AG10803 (cell line): ENCODE data around the gene SUB1.
"Not testable (repeated sequence)": the region's sequence is repeated elsewhere in the genome, so short reads cannot be mapped to it uniquely, and the experiment has no call there.

Source experiments
- DNase-seq: peaks from one replicate; pipeline ENCODE4 v3.0.0; 2010; ENCODE audit warnings: low read depth
- H3K4me3 ChIP-seq: 2 replicates; pipeline ENCODE4 v1.5.1; 2011; ENCODE audit warnings: mild to moderate bottlenecking, low read length, control low read depth
- TF ChIP-seq, protein P1 (sequence below): conservative IDR thresholded peaks from 2 replicates; pipeline ENCODE4 v1.5.1; 2011; ENCODE audit warnings: mild to moderate bottlenecking, low read length, control low read depth, inconsistent platforms

SUB1 gene

DNA sequence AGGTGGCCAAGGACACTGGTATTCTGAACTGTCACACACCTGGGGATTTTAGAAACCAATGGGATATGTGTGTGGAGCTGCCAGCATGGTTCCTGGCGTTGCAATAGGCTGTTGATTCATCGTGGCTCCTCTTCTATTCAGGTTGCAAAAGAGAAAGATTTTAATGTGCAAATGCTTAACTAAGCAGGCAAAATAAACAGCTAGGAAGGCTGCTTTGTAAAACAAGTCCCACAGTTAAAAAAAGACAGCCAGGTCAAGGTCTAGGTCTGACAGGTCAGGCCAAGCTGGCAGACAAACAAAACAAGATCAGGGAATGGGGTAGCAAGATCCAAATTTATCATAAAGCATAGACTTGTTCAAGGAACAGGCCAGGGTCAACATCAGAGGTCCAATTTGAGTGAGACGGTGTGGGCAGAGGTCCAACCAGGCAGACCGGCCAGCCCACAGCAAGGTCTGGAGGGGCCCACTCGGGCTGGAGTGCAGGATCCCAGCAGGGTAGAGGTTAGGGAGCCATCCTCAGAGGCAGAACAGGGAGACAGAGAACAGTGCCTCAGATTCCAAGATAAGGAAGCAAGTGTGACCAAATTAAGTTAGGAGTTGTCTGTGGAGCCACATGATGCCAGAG, 45.6 kb downstream of the SUB1 start:
- no peak overlapping the region for H3K4me3 ChIP-seq
- TF ChIP-seq, protein P1, sequence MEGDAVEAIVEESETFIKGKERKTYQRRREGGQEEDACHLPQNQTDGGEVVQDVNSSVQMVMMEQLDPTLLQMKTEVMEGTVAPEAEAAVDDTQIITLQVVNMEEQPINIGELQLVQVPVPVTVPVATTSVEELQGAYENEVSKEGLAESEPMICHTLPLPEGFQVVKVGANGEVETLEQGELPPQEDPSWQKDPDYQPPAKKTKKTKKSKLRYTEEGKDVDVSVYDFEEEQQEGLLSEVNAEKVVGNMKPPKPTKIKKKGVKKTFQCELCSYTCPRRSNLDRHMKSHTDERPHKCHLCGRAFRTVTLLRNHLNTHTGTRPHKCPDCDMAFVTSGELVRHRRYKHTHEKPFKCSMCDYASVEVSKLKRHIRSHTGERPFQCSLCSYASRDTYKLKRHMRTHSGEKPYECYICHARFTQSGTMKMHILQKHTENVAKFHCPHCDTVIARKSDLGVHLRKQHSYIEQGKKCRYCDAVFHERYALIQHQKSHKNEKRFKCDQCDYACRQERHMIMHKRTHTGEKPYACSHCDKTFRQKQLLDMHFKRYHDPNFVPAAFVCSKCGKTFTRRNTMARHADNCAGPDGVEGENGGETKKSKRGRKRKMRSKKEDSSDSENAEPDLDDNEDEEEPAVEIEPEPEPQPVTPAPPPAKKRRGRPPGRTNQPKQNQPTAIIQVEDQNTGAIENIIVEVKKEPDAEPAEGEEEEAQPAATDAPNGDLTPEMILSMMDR, result no peak
- DNase-seq, result no peak

DNA sequence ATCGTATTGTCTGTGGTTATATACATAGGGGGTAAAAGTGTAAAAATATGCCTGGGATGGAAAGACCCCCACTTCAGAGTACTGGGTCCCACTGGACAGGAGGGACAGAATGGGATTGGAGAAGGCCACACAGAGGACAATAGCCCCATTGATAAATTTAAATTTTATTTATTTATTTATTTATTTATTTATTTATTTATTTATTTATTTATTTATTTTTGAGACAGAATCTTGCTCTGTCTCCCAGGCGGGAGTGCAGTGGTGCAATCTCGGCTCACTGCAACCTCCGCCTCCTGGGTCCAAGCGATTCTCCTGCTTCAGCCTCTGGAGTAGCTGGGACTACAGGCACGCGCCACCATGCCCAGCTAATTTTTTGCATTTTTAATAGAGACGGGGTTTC, 47.7 kb downstream of the SUB1 start:
- not testable (repeated sequence) for H3K4me3 ChIP-seq, DNase-seq

DNA sequence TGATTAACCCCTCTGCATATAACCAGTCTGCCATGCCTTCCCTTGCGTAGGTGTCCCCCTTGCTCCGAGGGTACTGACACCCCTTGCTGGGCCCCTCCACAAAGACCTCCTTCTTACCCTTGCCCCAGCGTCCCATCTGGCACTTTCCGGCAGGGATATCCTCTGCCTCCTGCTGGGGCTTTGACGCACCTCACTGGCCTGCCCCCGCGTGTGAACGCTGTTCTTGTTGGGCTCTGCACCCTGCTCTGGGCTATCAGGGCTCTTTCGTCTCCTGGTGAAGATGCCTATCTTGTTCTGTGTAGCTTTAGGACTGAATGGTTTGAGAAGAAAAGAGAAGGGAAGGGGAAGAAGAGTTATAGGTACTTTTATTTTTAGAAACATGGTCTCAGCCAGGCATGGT, 53.0 kb downstream of the SUB1 start:
- TF ChIP-seq, protein P1, result no peak
- H3K4me3 ChIP-seq, result no peak overlapping the region
- DNase-seq, result no peak

DNA sequence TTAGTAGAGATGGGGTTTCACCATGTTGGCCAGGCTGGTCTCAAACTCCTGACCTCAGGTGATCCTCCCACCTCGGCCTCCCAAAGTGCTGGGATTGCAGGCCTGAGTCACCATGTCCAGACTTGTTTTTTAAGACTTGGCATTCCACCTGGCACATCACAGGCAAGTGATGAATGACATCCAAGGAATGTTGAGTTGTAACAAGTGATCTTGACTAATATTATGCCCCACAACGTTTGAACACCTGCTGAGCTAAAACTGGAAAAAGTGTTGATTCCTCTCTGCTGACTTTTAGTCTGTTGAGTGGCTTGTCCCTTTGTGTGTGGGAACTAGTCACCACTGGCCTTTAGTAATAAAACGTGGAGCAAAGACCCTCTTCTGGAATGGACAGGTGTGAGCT, 54.6 kb downstream of the SUB1 start:
- TF ChIP-seq, protein P1, result no peak
- peak; percentile 17 for DNase-seq
- no peak overlapping the region for H3K4me3 ChIP-seq

DNA sequence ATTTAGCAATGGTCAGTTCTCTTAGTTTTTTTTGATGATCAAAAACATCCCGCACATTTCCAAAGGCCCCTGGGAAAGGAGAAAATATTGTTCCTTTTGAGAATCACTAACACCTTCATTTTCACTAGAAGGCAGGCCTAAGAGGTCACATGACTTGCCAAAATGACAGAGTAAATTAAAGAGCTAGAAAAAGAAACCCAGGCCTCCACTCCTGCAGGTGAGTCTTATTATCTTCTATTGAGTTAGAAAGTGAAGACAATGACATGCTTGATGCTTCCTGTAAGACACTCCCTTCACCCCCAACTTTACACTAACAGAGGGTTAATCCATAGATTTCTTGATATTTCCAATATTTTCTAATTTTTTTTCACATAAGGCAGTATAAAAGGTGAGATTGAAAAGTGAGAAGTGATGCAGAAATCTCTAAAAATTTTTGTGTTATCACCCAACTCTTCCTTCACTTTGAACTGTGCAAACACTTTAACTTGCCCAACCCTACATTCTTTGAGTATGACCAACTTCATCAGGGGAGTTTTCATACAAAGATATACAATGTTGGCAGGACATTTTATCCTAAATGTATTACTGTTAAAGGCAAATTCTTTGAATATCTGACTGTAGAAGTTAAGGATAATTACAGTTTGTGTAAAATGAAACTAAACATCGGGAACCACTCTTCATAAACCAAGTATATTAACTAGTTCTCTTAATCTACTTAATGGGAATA, 57.1 kb downstream of the SUB1 start:
- TF ChIP-seq, protein P1, result no peak
- DNase-seq, result peak; percentile 25
- no peak overlapping the region for H3K4me3 ChIP-seq

DNA sequence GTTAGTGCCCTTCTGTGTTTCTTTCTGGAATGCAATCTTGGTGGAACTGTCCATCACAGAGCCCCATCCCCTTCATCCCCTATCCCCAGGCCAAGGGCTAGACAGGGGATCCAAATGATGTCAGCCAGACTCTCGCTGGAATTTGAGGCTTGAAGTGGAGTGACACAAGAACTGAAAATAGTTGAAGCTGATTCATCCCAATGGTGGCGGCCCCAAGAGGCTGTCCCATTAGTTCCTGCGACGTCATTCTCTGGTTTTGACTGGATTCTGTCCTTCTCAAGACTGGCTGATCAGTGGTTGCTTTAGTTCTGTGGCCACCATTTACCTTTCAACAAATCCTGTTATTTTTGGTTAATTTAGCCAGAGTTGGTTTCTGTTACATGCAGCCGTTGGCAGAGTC, 59.9 kb downstream of the SUB1 start:
- TF ChIP-seq, protein P1, result no peak
- H3K4me3 ChIP-seq, result no peak overlapping the region
- peak; percentile 39 for DNase-seq

DNA sequence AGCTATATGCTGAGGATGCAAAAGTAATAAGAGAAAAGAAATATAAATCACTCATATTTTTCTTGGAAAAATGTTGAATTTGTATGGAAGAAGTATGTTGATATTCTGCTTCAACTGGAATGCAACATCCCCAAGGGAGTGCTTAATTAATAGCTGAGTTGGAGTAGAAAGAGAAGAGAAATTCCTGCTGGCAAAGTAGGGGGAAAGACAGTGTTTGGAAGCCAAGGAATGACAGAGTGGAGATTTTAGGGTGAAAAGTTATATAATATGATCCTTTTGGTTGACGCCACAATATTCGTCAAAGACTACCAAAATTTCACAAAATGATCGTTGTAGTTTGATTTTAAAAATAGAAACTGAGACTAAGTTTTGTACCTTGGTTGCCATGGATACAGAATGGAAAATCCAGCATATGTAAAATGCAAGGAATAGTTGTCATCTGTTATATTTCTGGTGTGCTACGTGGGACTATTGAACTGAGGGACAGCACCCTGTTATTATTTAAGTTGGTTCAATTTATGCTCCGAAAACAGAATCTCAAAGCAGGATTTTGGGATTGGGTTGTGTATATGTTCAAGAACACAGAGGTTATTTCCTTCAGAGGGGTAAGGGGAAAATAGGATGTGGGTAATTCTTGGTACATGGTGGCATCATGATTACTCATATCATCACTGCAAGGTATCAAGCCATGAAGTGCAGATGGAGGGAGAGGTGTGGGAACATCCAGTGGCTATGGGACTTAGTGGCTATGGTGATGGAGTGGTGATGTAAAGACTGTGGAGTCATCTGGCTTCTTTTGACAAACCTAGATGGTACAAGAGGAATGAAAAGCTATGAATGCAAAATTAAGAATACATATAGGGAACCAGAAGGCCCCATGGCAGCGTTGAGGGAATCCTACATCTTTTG, 61.0 kb downstream of the SUB1 start:
- no peak for DNase-seq
- H3K4me3 ChIP-seq, result no peak overlapping the region
- TF ChIP-seq, protein P1, result no peak
